Rectal smooth muscle tissue (tissue), 1 donor: ENCODE measurements around the gene OR2S2.
"Not testable (repeated sequence)": the region's sequence is repeated elsewhere in the genome, so short reads cannot be mapped to it uniquely, and the experiment has no call there.

ENCODE experiments used
- H3K27ac ChIP-seq: one replicate; pipeline ENCODE4 v1.7.0; 2013; ENCODE audit warnings: low read depth, low read length, inconsistent platforms
- H3K27me3 ChIP-seq: one replicate; pipeline ENCODE4 v1.7.0; 2013; ENCODE audit warnings: low read length; ENCODE audit not compliant: control insufficient read depth, insufficient read depth
- H3K36me3 ChIP-seq: one replicate; pipeline ENCODE4 v1.7.0; 2013; ENCODE audit warnings: low read length; ENCODE audit not compliant: control insufficient read depth, insufficient read depth
- H3K4me1 ChIP-seq: one replicate; pipeline ENCODE4 v1.7.0; 2013; ENCODE audit warnings: low read length; ENCODE audit not compliant: control insufficient read depth, insufficient read depth
- H3K4me3 ChIP-seq: one replicate; pipeline ENCODE4 v1.7.0; 2013; ENCODE audit warnings: low read length
- H3K9ac ChIP-seq: one replicate; pipeline ENCODE4 v1.7.0; 2013; ENCODE audit warnings: low read length

The OR2S2 gene

DNA sequence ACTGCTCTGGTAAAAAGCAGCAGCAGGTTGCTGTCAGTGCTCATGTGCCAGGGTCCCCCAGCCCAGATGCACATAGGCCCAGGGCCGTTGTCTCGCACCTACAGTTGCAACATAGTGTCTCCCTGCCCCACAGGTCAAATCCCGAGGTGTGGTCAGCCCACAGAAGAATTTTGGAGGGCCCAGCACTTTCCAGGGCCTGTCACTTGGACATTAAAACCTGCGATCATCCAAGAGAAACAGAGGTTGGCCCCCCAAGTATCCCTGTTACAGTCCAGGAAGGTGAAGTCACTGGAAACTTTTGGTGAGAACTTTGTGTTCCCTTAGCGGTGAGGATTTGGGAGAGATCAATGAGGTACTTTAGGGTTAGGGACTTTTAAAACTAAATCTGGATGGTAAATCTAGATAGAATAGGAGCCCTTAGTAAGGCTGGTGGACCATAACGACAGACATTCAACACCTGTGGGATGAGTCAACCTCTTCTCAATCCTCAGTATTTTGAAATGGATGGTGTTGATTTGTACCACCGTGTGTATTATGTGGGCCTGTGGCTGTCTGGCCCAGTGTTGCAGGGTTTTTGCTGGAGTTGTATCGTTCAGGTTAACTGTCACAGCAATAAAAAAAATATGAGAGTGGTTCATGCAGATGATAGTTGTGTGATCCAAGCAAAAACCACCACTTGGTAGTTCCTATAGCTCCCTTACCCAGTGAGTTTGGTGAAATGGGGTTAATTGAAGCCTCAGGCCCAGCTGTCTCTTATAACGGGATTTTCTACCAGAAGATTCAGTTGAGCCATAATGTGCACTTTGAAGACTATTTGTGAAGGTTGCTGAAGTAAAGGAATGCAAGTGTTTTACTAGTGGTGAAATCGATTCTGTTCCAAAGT is 19.2 kb downstream of the OR2S2 start:
- Histone ChIP-seq H3K27ac (no peak overlapping the region), H3K36me3 (no peaks in the 10 kb centered on the region), H3K4me3 (no peak overlapping the region), H3K9ac (no peak overlapping the region), H3K4me1 (no peaks in the 10 kb centered on the region), H3K27me3 (no peaks in the 10 kb centered on the region)

DNA sequence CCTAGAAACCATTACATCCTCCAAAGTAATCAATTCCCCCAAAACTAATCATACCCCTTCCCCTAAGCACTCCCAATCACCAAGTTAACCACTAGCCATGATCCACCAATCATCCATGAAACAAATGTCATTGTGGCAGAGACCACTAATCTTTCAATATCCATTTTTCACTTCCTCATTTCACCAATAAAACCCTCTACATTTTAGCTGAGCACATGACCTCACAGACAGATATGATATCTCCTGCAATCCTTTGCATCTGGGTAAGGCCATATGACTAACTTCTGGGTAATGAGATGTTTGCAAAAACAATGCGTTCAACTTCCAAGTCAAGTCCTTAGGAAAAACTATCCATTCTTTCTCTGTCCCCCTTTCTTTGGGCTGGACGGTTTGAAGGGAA is 20.7 kb downstream of the OR2S2 start:
- Histone ChIP-seq H3K4me3 (no peak overlapping the region), H3K36me3 (no peaks in the 10 kb centered on the region), H3K27ac (no peak overlapping the region), H3K27me3 (no peaks in the 10 kb centered on the region), H3K4me1 (no peaks in the 10 kb centered on the region), H3K9ac (no peak overlapping the region)

DNA sequence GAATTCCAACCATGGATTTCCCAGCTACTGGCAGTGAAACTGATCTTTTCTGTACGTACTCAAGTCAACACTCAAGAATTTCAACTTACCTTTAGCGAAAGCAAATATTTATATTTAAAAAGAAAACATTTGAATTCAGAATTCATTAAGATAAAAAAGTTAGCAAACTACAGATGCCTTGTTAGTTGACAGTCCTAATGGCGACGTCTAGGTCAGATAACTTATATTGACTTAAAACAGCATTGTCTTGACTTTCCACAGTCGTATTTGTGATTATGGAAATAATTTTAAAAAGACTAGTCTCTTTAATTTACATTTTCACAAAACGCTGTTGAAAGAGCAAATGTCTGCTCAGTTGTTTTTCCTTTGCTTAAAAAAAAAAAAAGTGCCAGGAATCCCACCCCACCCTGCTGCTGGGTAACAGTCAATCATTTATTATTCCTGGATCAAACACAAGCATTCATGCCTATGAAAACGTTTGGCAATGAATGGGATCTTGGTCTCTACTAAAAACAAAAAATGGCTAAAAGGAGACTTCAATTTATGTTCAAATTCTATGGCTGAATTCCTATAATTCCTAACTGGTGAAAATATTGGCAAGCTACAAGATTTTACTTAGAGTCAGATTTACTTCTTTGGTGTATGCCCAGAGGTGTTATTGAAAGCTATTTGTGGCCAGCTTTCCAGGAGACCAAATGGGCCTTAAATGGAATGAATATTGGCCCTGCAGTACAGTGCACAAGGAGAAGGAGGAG is 22.0 kb downstream of the OR2S2 start:
- Histone ChIP-seq H3K36me3 (no peaks in the 10 kb centered on the region), H3K27ac (no peak overlapping the region), H3K9ac (no peak overlapping the region), H3K4me1 (no peaks in the 10 kb centered on the region), H3K4me3 (no peak overlapping the region), H3K27me3 (no peaks in the 10 kb centered on the region)

DNA sequence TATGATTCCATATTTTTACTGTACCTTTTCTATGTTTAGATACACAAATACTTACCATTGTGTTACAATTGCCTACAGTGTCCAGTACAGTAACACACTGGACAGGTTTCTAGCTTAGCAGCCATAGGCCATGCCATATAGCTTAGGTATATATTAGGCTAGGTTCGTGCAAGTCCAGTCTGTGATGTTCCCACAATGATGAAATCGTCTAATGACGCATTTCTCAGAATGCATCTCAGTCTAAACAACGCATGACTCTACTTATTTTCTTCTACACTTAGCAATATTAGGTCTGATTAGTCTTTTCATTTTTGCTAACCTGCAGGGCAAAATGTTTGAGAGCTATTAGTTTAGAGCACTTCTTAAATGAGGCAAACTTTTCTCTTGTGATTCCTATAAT is 22.7 kb downstream of the OR2S2 start:
- Histone ChIP-seq H3K9ac (no peak overlapping the region), H3K27ac (no peak overlapping the region), H3K27me3 (no peaks in the 10 kb centered on the region), H3K4me1 (no peaks in the 10 kb centered on the region), H3K36me3 (no peaks in the 10 kb centered on the region), H3K4me3 (no peak overlapping the region)

DNA sequence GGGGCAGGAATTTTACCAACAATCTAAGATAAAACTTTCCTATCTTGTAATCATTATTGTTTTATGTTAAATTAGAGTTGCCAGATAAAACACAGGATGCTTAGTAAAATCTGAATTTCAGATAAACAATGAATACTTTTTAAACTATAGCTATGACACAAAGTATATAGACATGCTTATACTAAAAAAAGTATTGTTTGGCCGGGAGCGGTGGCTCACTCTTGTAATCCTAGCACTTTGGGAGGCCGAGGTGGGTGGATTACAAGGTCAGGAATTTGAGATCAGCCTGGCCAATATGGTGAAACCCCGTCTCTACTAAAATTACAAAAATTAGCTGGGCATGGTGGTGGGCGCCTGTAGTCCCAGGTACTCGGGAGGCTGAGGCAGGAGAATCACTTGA is 23.9 kb downstream of the OR2S2 start:
- H3K9ac ChIP-seq, H3K36me3 ChIP-seq, H3K27ac ChIP-seq, H3K4me1 ChIP-seq, H3K27me3 ChIP-seq, H3K4me3 ChIP-seq: not testable (repeated sequence)

DNA sequence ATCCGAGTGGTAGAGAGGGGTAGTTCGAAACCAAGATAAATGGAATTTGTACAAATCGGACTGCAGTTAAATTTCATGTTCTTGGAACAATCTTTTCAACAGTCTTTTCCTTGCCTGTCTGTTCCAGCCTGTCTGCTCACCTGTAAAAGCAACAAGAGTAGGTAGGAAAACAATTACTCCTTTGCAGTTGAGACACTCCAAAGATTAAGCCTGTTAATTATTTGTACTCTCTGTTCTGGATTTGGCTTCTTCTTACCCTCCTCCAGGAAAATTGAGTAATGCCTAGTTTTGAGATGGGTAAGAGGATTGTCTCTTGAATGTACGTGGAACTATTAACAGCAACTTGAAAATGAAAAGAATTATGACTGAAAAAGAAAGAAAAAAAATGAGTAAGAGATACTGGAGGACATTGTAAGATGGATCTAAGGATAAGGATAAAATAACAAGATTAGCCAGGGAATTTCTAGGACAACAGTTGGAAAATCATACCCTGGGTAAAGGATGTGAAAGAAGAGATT is 24.3 kb downstream of the OR2S2 start:
- no peak overlapping the region for H3K9ac ChIP-seq
- no peaks in the 10 kb centered on the region for H3K36me3 ChIP-seq

DNA sequence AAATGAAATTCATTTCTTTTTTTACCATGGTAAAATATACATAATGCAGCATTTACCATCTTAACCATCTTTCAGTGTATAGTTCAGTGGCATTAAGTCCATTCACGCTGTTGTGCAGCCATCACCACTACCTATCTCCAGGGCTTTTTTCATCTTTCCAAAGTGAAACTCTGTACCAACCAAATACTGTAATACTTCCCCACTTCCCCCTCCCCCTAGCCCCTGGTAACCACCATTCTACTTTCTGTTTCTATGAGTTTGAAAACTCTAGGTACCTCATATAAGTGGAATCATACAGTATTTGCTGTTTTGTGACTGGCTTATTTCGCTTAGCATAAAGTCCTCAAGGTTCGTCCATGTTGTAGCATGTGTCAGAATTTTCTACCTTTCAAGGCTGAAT is 25.2 kb downstream of the OR2S2 start:
- Histone ChIP-seq H3K27me3 (no peaks in the 10 kb centered on the region), H3K4me1 (no peaks in the 10 kb centered on the region), H3K27ac (no peak overlapping the region)

More for the DNA sequence above, 24.3 kb downstream of the OR2S2 start:
- no peak overlapping the region for H3K4me3 ChIP-seq
- no peaks in the 10 kb centered on the region for H3K27me3 ChIP-seq
- no peaks in the 10 kb centered on the region for H3K4me1 ChIP-seq
- H3K27ac ChIP-seq, result no peak overlapping the region

DNA sequence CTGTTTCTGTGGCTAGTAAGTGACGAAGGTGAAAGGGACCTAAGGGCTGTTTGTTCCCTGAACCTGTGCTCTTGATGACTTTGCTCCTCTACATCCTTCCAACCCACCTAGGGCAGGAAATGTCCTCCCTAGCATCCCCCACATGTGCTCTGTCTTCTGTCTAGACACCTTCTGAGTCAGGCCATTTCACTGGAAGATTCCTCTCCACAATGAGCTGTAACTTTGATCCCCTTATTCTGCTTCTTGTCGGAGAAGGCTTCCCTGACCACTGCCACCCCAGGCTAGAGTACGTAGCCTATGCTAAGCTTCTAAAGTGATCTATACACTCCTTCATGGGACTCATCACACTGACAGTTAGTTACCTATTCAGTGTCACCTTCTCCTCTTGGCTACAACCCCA is 27.0 kb downstream of the OR2S2 start:
- H3K9ac ChIP-seq, result no peak overlapping the region
- no peak overlapping the region for H3K27ac ChIP-seq
- no peaks in the 10 kb centered on the region for H3K36me3 ChIP-seq
- no peak overlapping the region for H3K4me3 ChIP-seq
- no peaks in the 10 kb centered on the region for H3K4me1 ChIP-seq
- H3K27me3 ChIP-seq, result no peaks in the 10 kb centered on the region

More for the DNA sequence above, 25.2 kb downstream of the OR2S2 start:
- Histone ChIP-seq H3K36me3 (no peaks in the 10 kb centered on the region), H3K9ac (no peak overlapping the region), H3K4me3 (no peak overlapping the region)

DNA sequence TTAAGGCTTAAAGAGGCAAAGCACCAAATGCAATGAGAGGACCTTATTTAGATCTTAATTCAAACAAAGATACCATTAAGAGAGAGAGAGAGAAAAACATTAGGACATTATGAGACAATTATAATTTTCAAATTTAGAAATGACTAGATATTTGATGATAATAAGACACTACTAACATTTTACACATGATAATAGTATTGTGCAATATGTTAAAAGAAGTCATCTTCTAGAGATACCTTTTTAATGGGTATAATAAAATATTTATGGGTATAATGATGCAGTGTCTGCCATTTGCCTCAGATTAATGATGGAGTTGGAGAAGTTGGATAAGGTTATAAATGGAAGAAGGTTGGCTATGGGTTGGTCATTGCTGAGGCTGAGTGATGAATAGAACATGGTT is 27.4 kb downstream of the OR2S2 start:
- H3K4me1 ChIP-seq, result no peaks in the 10 kb centered on the region
- H3K4me3 ChIP-seq, result no peak overlapping the region
- H3K27ac ChIP-seq, result no peak overlapping the region
- H3K27me3 ChIP-seq, result no peaks in the 10 kb centered on the region
- H3K9ac ChIP-seq, result no peak overlapping the region
- H3K36me3 ChIP-seq, result no peaks in the 10 kb centered on the region

DNA sequence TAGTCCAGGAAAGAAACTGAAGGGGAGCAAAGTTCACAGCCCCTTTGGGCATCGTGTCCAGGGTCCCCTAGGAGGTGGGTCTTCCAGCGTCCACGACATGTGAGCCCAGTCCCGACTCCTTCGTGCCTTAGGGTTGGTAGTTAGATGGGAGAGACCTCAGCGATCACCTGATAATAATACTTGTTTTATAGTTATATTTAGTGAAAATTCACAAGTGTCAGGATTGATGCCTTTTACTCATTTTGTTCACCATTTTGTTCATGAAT is 28.6 kb downstream of the OR2S2 start:
- no peak overlapping the region for H3K4me3 ChIP-seq

DNA sequence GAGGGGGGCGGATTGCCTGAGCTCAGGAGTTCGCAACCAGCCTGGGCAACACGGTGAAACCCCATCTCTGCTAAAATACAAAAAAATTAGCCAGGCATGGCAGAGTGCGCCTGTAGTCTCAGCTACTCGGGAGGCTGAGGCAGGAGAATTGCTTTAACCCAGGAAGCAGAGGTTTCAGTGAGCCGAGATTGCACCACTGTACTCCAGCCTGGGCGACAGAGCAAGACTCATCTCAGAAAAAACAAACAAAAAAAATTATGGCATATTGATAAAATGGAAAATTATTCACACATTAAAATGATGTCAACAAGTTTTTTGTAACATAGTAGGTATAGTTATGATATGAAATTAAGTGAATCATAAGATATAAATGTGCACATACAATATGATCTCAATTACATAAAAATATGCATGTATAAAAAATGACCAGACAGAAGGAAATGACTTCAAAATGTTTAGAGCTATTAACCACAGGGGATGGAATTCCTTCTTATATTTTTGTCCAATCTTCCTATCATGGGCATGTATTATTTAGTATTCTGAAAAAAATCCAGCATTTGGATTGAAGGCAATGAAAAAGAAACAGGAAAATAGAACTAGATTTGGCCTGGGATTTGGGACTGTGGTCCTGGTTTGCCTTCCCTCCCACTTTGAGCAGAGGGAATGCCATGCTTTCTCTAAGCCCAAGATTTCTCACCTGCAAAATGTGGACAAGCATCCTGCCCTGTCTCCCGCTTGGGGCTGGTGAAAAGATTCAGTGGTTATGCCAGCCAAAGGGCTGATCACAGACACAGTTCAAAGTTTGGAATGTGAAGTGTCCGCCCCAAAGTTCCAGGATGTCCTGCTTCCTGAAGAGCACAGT is 29.1 kb downstream of the OR2S2 start:
- no peaks in the 10 kb centered on the region for H3K4me1 ChIP-seq
- no peaks in the 10 kb centered on the region for H3K36me3 ChIP-seq
- H3K4me3 ChIP-seq, result no peak overlapping the region
- no peaks in the 10 kb centered on the region for H3K27me3 ChIP-seq
- H3K9ac ChIP-seq, result no peak overlapping the region
- no peak overlapping the region for H3K27ac ChIP-seq

More for the DNA sequence above, 28.6 kb downstream of the OR2S2 start:
- H3K27me3 ChIP-seq, result no peaks in the 10 kb centered on the region
- H3K36me3 ChIP-seq, result no peaks in the 10 kb centered on the region
- no peaks in the 10 kb centered on the region for H3K4me1 ChIP-seq
- no peak overlapping the region for H3K27ac ChIP-seq
- no peak overlapping the region for H3K9ac ChIP-seq
